BE2C (cell line): ENCODE results near the gene NXPH1.

Experiments
- DNase-seq: peaks from one replicate; pipeline ENCODE4 v3.0.0-alpha.2; 2020
- H3K27me3 ChIP-seq: fragments of 250-450 bp; sonication (Bioruptor Pico); 2 replicates; pipeline ENCODE4 v1.5.1; 2020; ENCODE audit warnings: mild to moderate bottlenecking
- H3K36me3 ChIP-seq: fragments of 250-450 bp; sonication (Bioruptor Pico); 2 replicates; pipeline ENCODE4 v1.5.1; 2020; ENCODE audit warnings: mild to moderate bottlenecking
- H3K4me1 ChIP-seq: fragments of 250-450 bp; sonication (Bioruptor Pico); 2 replicates; pipeline ENCODE4 v1.5.1; 2020
- H3K4me3 ChIP-seq: 2 replicates; pipeline ENCODE4 v1.5.1; 2011; ENCODE audit warnings: low read depth, low read length
- H3K9me3 ChIP-seq: fragments of 250-450 bp; sonication (Bioruptor Pico); 2 replicates; pipeline ENCODE4 v1.5.1; 2020
- CTCF ChIP-seq: IDR thresholded peaks from 2 replicates; pipeline ENCODE4 v1.5.1; 2012; ENCODE audit warnings: mild to moderate bottlenecking, low read depth, low read length

Gene NXPH1

DNA sequence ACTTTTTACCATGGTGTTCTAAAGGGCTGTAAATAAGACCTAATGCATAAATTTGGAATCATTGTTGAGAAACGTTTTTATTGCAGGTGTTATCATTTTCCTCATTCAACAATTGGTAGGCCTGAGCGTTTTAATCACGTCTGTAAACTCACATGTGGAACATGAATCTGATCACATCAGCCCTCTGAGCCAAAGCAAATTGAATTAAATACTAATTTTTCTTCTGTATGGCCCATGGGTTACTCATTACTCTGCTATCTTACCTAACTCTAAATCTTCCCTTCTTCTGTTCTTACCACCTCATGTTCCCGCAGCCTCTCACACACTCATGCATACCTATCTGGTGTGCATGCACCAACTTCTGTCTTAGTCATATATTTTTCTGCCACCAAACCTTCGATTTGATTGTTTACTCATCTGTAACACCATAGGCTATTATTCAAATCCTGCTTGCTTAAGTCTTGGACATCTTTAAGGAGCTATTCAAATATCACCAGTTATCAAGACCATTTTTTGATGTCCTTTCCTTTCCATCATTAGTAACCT is 82.3 kb downstream of the NXPH1 start:
- DNase-seq = no peak
- TF ChIP-seq CTCF = no peak
- H3K4me3 ChIP-seq = no peak overlapping the region
- H3K4me1 ChIP-seq = peaks cover 22% of the 10 kb centered on the region
- H3K9me3 ChIP-seq = no peaks in the 10 kb centered on the region
- H3K27me3 ChIP-seq = no peaks in the 10 kb centered on the region
- no peaks in the 10 kb centered on the region for H3K36me3 ChIP-seq

GRCh38 chr7:8516976-8517375 is 83.6 kb downstream of the NXPH1 start:
- no peak overlapping the region for H3K4me3 ChIP-seq
- H3K27me3 ChIP-seq = no peaks in the 10 kb centered on the region
- DNase-seq = no peak
- H3K9me3 ChIP-seq = no peaks in the 10 kb centered on the region
- H3K36me3 ChIP-seq = no peaks in the 10 kb centered on the region
- TF ChIP-seq CTCF = no peak
- H3K4me1 ChIP-seq = peaks cover 10% of the 10 kb centered on the region

- no peaks in the 10 kb centered on the region for H3K27me3 ChIP-seq
- no peak for TF ChIP-seq CTCF
- H3K4me3 ChIP-seq = no peak overlapping the region
- H3K36me3 ChIP-seq = no peaks in the 10 kb centered on the region
- no peak for DNase-seq
- H3K4me1 ChIP-seq = peaks cover 5% of the 10 kb centered on the region
- H3K9me3 ChIP-seq = no peaks in the 10 kb centered on the region; the same call in 1 of the 2 replicates
Observed at GRCh38 chr7:8528311-8528710, 94.9 kb downstream of the NXPH1 start.

- Histone ChIP-seq H3K4me1 (peaks cover 5% of the 10 kb centered on the region), H3K27me3 (no peaks in the 10 kb centered on the region), H3K4me3 (no peak overlapping the region), H3K9me3 (no peaks in the 10 kb centered on the region), H3K36me3 (no peaks in the 10 kb centered on the region)
- no peak for TF ChIP-seq CTCF
- DNase-seq = no peak
Observed at GRCh38 chr7:8531991-8532515, 98.6 kb downstream of the NXPH1 start.

DNA sequence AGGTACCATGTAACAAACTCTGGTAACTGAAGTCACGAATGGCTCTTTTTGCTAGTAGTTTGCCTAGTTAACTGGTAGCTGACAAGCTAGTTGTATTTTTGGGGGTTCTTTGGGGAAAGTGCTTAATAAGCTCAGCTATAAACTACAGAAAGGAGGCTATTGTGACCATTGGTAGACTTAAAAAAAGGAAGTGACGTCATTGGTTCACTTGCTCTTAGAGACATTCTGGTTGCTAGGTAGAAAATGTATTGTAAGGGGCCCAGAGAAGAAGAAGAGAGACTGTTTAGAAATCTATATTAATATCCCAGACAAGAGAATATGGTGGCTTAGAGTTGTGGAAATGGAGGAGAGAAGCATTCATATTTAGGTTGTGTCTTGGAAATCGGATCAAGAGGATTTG is 103.0 kb downstream of the NXPH1 start:
- Histone ChIP-seq H3K4me3 (no peak overlapping the region), H3K36me3 (no peaks in the 10 kb centered on the region), H3K27me3 (no peaks in the 10 kb centered on the region), H3K9me3 (no peaks in the 10 kb centered on the region), H3K4me1 (no peaks in the 10 kb centered on the region)
- no peak for TF ChIP-seq CTCF
- DNase-seq = no peak

DNA sequence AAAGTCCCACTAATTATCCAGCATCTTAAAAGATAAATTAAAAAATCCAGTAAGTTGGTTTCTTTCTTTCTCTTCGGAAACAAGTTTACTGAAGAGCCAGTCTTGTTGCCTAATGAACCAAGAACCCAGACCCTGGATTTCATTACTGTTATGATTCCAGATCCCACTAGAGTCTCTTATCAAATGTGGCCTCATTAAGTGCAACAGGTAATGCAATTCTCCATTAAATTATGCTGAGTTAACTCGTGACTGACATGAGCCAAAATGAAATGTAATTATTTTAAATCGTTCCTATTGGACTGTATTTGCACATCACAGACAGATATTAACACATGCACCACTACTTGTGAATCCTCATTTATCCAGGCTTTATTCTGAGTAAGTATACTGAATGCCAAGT is 115.6 kb downstream of the NXPH1 start:
- TF ChIP-seq CTCF = no peak
- Histone ChIP-seq H3K36me3 (no peaks in the 10 kb centered on the region), H3K9me3 (no peaks in the 10 kb centered on the region), H3K27me3 (no peaks in the 10 kb centered on the region), H3K4me1 (peaks cover 25% of the 10 kb centered on the region), H3K4me3 (peak overlapping the region; percentile 11; the same call in 1 of the 2 replicates)
- DNase-seq = peak; percentile 19
